Endodermal cell (in vitro differentiated cells): ENCODE data around the gene PPP2R2B. TPM values are rescaled to one million over a fixed set of nuclear protein-coding genes. Genes with fewer than 3 reads are reported as not detected.
"Not testable (repeated sequence)": the region's sequence is repeated elsewhere in the genome, so short reads cannot be mapped to it uniquely, and the experiment has no call there.

Source experiments
- DNase-seq: peaks from one replicate; pipeline ENCODE4 v3.0.0-alpha.2; 2017
- H3K27ac ChIP-seq: 2 replicates; pipeline ENCODE4 v1.5.1; 2013; ENCODE audit warnings: mild to moderate bottlenecking, low read depth, low read length, moderate library complexity
- H3K27me3 ChIP-seq: 2 replicates; pipeline ENCODE4 v1.6.1; 2013; ENCODE audit warnings: mild to moderate bottlenecking, low read length, moderate library complexity; ENCODE audit not compliant: insufficient read depth, control insufficient read depth, poor library complexity, severe bottlenecking
- H3K36me3 ChIP-seq: 2 replicates; pipeline ENCODE4 v1.7.0; 2013; ENCODE audit warnings: mild to moderate bottlenecking, low read length, moderate library complexity; ENCODE audit not compliant: control insufficient read depth, insufficient read depth
- H3K4me1 ChIP-seq: one replicate; pipeline ENCODE4 v1.7.0; 2013; ENCODE audit warnings: low read length; ENCODE audit not compliant: control insufficient read depth, insufficient read depth
- H3K4me3 ChIP-seq: 2 replicates; pipeline ENCODE4 v1.5.1; 2013; ENCODE audit warnings: mild to moderate bottlenecking, low read length, moderate library complexity
- H3K9ac ChIP-seq: 2 replicates; pipeline ENCODE4 v1.6.1; 2013; ENCODE audit warnings: mild to moderate bottlenecking, low read length, moderate library complexity; ENCODE audit not compliant: poor library complexity, severe bottlenecking; ENCODE audit errors: extremely low read depth
- H3K9me3 ChIP-seq: 2 replicates; pipeline ENCODE4 v1.6.1; 2013; ENCODE audit warnings: mild to moderate bottlenecking, low read length, moderate library complexity; ENCODE audit not compliant: control insufficient read depth
- H3K27ac Mint-ChIP-seq: 2 replicates; pipeline ENCODE4 v1.8.0; 2020; ENCODE audit warnings: mixed read lengths
- H3K27me3 Mint-ChIP-seq: 2 replicates; pipeline ENCODE4 v1.8.0; 2021; ENCODE audit warnings: mild to moderate bottlenecking, mixed read lengths; ENCODE audit not compliant: insufficient read depth
- H3K36me3 Mint-ChIP-seq: 2 replicates; pipeline ENCODE4 v1.8.0; 2020; ENCODE audit warnings: low read depth, mixed read lengths
- H3K4me1 Mint-ChIP-seq: 2 replicates; pipeline ENCODE4 v1.8.0; 2020; ENCODE audit warnings: mixed read lengths
- H3K4me3 Mint-ChIP-seq: 2 replicates; pipeline ENCODE4 v1.8.0; 2020; ENCODE audit warnings: mild to moderate bottlenecking, moderate library complexity, mixed read lengths
- H3K9me3 Mint-ChIP-seq: 2 replicates; pipeline ENCODE4 v1.8.0; 2020; ENCODE audit warnings: mild to moderate bottlenecking, mixed read lengths
- WGBS, 2 experiments: methylation state at CpG; one replicate each; pipeline versions ENCODE4 v1.1.5 to v1.1.7; 2013; ENCODE audit warnings: missing lambda C conversion rate in 2 of 2, mixed read lengths in 1 of 2; ENCODE audit not compliant: insufficient coverage in 1 of 2, insufficient read length in 1 of 2; 5-methylcytosine and 5-hydroxymethylcytosine counted together
- total RNA-seq, 2 donors: library from RNA; stranded (reverse); fragmentation: NEBNext Ultra II Directional in 1 of 2; extraction: Animal tissue kit (Norgen Biotek cat#: 25700) in 1 of 2; gene quantifications; 2 replicates in 1 of 2; 3 replicates in 1 of 2; pipeline ENCODE4 v1.2.1, GENCODE V29; 2021
- TF ChIP-seq, protein P1 (sequence below): fragments of 200-600 bp; sonication (generic); conservative IDR thresholded peaks from 2 replicates; pipeline ENCODE4 v1.5.0; 2021; ENCODE audit warnings: antibody characterized with exemption, mild to moderate bottlenecking

Gene PPP2R2B
- total RNA-seq, 2 donors from 2014 or later = 3.3 to 8.0 TPM

DNA sequence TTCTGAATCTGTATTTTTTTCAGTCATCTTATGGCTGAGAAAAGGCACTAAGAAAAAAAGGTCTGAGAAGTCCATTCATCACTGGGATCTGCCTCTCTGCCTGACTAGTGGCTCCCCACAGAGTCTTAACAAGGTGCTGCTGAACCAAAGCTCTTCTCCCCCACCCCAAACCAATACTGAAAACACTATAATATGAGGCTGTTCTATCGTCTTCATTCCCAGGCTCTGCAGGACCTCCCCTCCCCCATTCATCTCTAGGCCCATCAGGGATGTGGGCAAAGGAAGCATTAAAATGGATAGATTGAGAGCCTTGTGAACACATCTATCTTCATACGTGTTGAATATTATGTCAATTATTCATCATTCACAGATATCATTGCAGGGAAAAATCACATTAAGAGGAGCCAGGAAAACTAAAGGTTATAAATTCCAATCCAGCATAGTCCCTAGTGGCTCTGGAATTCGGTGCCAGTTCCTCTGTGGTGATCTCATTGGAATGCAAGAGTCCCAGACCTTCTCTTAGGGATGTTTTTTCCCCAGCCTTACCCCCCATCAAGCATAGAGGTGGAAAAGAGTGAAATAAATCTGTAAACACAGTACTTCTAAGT lies 318.2 kb downstream of the PPP2R2B start:
- 56 to 59% methylated on average over 2 to 3 of the region's 3 CpGs for whole genome bisulfite sequencing, 2 experiments
- Mint-ChIP-seq H3K9me3 (peaks cover 22% of the 10 kb centered on the region), H3K4me1 (peaks cover 7% of the 10 kb centered on the region), H3K27ac (peak overlapping the region; percentile 86), H3K4me3 (no peak overlapping the region), H3K27me3 (peaks cover 3% of the 10 kb centered on the region), H3K36me3 (no peaks in the 10 kb centered on the region)
- DNase-seq = peak; percentile 69
- Histone ChIP-seq H3K4me3 (no peak overlapping the region), H3K27me3 (no peaks in the 10 kb centered on the region), H3K9ac (no peak overlapping the region), H3K27ac (peak overlapping the region; percentile 21), H3K36me3 (no peaks in the 10 kb centered on the region), H3K9me3 (no peaks in the 10 kb centered on the region), H3K4me1 (no peaks in the 10 kb centered on the region)
- TF ChIP-seq, protein P1, sequence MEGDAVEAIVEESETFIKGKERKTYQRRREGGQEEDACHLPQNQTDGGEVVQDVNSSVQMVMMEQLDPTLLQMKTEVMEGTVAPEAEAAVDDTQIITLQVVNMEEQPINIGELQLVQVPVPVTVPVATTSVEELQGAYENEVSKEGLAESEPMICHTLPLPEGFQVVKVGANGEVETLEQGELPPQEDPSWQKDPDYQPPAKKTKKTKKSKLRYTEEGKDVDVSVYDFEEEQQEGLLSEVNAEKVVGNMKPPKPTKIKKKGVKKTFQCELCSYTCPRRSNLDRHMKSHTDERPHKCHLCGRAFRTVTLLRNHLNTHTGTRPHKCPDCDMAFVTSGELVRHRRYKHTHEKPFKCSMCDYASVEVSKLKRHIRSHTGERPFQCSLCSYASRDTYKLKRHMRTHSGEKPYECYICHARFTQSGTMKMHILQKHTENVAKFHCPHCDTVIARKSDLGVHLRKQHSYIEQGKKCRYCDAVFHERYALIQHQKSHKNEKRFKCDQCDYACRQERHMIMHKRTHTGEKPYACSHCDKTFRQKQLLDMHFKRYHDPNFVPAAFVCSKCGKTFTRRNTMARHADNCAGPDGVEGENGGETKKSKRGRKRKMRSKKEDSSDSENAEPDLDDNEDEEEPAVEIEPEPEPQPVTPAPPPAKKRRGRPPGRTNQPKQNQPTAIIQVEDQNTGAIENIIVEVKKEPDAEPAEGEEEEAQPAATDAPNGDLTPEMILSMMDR = no peak

DNA sequence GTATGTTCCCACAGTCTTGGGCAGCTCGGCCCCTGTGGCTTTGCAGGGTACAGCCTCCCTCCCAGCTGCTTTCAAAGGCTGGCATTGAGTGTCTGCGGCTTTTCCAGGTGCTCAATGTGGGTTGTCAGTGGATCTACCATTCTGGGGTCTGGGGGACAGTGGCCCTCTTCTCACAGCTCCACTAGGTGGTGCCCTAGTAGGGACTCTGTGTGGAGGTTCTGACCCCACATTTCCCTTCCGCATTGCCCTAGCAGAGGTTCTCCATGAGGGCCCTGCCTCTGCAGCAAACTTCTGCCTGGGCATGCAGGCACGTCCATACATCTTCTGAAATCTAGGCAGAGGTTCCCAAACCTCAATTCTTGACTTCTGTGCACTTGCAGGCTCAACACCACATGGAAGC lies 321.7 kb downstream of the PPP2R2B start:
- H3K36me3 ChIP-seq, DNase-seq, H3K9ac ChIP-seq, H3K4me1 ChIP-seq, H3K27ac ChIP-seq, H3K4me1 Mint-ChIP-seq, H3K27ac Mint-ChIP-seq, H3K4me3 ChIP-seq, H3K27me3 Mint-ChIP-seq, H3K4me3 Mint-ChIP-seq, H3K27me3 ChIP-seq, H3K9me3 ChIP-seq, H3K36me3 Mint-ChIP-seq: not testable (repeated sequence)
- peaks cover 22% of the 10 kb centered on the region for H3K9me3 Mint-ChIP-seq
- 83 to 94% methylated on average over 4 of the region's 4 CpGs for WGBS, 2 experiments

DNA sequence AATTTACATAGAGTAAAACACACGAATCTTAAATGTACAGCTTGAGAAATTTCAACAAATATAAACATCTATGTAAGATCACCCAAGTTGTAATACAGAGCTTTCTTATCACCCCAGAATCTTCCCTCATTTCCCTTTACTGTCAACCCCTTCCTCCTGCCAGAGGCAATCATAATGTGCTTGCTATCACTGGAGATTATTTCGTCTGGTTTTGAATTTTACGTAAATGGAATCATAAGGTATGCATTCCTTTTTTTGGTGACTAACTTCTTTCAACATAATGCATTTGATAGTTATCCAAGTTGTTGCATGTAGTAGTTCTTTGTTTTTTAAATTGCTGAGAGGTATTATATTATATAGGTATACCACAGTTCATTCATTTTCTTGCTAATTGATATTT lies 325.1 kb downstream of the PPP2R2B start:
- TF ChIP-seq, protein P1 = no peak
- no peaks in the 10 kb centered on the region for H3K4me1 Mint-ChIP-seq
- no peak overlapping the region for H3K4me3 Mint-ChIP-seq
- no peak overlapping the region for H3K9ac ChIP-seq
- peaks cover 22% of the 10 kb centered on the region for H3K9me3 Mint-ChIP-seq
- DNase-seq = no peak
- H3K36me3 Mint-ChIP-seq = no peaks in the 10 kb centered on the region
- H3K4me3 ChIP-seq = no peak overlapping the region
- no peak overlapping the region for H3K27ac ChIP-seq
- no peaks in the 10 kb centered on the region for H3K4me1 ChIP-seq
- peaks cover 3% of the 10 kb centered on the region for H3K27me3 Mint-ChIP-seq
- WGBS, 2 experiments = 92 to 100% methylated on average over 1 to 3 of the region's 3 CpGs
- no peak overlapping the region for H3K27ac Mint-ChIP-seq
- no peaks in the 10 kb centered on the region for H3K27me3 ChIP-seq
- no peaks in the 10 kb centered on the region for H3K9me3 ChIP-seq
- no peaks in the 10 kb centered on the region for H3K36me3 ChIP-seq

DNA sequence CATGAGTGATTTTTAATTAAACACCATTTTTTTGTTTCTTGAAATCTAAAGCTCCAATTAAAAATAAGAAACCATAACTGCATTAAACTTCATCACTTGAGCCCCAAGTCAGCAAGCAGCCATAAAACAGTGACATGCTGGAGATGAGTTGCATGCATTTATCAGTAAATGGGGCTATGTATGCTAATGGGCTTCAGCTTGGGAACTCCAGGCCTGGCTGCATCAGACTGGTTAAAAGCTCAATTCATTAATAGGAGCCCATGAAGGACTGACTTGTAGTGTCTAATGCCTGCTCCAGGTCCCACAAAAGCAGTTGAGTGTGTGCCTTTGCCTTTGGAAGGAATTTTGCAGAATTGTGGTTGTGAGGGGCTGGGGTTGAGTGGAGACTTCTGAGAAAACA lies 328.9 kb downstream of the PPP2R2B start:
- Mint-ChIP-seq H3K36me3 (no peaks in the 10 kb centered on the region), H3K27ac (no peak overlapping the region), H3K27me3 (no peaks in the 10 kb centered on the region), H3K4me3 (no peak overlapping the region), H3K4me1 (no peaks in the 10 kb centered on the region), H3K9me3 (no peaks in the 10 kb centered on the region)
- DNase-seq = no peak
- Histone ChIP-seq H3K4me1 (peaks cover 5% of the 10 kb centered on the region), H3K36me3 (no peaks in the 10 kb centered on the region), H3K4me3 (no peak overlapping the region), H3K9me3 (no peaks in the 10 kb centered on the region), H3K27me3 (no peaks in the 10 kb centered on the region), H3K27ac (no peak overlapping the region), H3K9ac (no peak overlapping the region)
- TF ChIP-seq, protein P1 = no peak
